Panc1 (cell line): ENCODE results near the gene ERN1. TPM values are rescaled to one million over a fixed set of nuclear protein-coding genes. Genes with fewer than 3 reads are reported as not detected.

Source experiments
- ATAC-seq: fragments of 200-7000 bp; cut with Tn5 transposase; 2 replicates; pipeline ENCODE4 v1.9.1; 2020; ENCODE audit warnings: mild to moderate bottlenecking, moderate library complexity
- BruUV-seq: library from RNA; stranded (reverse); fragments of 400-500 nt; replicated peaks from 2 replicates; lab custom pipeline; 2021; lab: Mats Ljungman, UMichigan
- CTCF ChIA-PET: fragments of 300-600 bp; sonication (Branson Sonifier 250); formaldehyde crosslinking; loops from one replicate; lab custom pipeline; 2022; ENCODE audit warnings: antibody characterized with exemption; lab: Charles Lee
- POLR2A ChIA-PET: fragments of 300-600 bp; sonication (Branson Sonifier 250); formaldehyde crosslinking; loops from one replicate; lab custom pipeline; 2022; ENCODE audit warnings: antibody characterized with exemption; lab: Charles Lee
- DNase-seq: peaks from one replicate; pipeline ENCODE4 v3.0.0-alpha.2; 2010; ENCODE audit warnings: low read depth, low spot score
- H3K27ac ChIP-seq: 2 replicates; pipeline ENCODE4 v1.5.1; 2011; ENCODE audit warnings: mild to moderate bottlenecking, low read length, inconsistent platforms
- H3K27me3 ChIP-seq: fragments of 200-500 bp; sonication (Bioruptor generic); 2 replicates; pipeline ENCODE4 v1.6.0; 2014; ENCODE audit warnings: low read length, inconsistent platforms; ENCODE audit not compliant: control insufficient read depth, insufficient read depth
- H3K36me3 ChIP-seq: fragments of 200-500 bp; sonication (Bioruptor generic); 2 replicates; pipeline ENCODE4 v1.5.1; 2014; ENCODE audit warnings: inconsistent platforms, mild to moderate bottlenecking, low read length, moderate library complexity; ENCODE audit not compliant: control insufficient read depth, insufficient read depth
- H3K4me1 ChIP-seq: 2 replicates; pipeline ENCODE4 v1.5.1; 2011; ENCODE audit warnings: inconsistent platforms, mild to moderate bottlenecking, low read length, moderate library complexity; ENCODE audit not compliant: control insufficient read depth, insufficient read depth
- H3K4me3 ChIP-seq, 2 experiments: 2 replicates each; pipeline ENCODE4 v1.5.1; 2011 to 2012; ENCODE audit warnings: low read depth in 2 of 2, low read length in 2 of 2, mild to moderate bottlenecking in 2 of 2, inconsistent platforms in 1 of 2, moderate library complexity in 1 of 2
- H3K9me3 ChIP-seq: fragments of 200-500 bp; sonication (Bioruptor generic); 2 replicates; pipeline ENCODE4 v1.5.1; 2014; ENCODE audit warnings: low read depth, mild to moderate bottlenecking, inconsistent platforms, low read length, moderate library complexity; ENCODE audit not compliant: control insufficient read depth, insufficient read depth
- CTCF ChIP-seq: fragments of 450-650 bp; IDR thresholded peaks from 2 replicates; pipeline ENCODE4 v1.5.1; 2017; ENCODE audit warnings: mild to moderate bottlenecking
- POLR2AphosphoS5 ChIP-seq: IDR thresholded peaks from 2 replicates; pipeline ENCODE4 v1.6.1; 2012; ENCODE audit warnings: mild to moderate bottlenecking, low read depth, low read length, moderate library complexity
- REST ChIP-seq, 2 experiments: IDR thresholded peaks; 2 replicates each; pipeline ENCODE4 v1.6.1; 2011 to 2012; ENCODE audit warnings: low read depth in 2 of 2, control low read depth in 1 of 2, low read length in 1 of 2, mild to moderate bottlenecking in 1 of 2, moderate library complexity in 1 of 2; ENCODE audit not compliant: insufficient read depth in 1 of 2
- SIN3A ChIP-seq: IDR thresholded peaks from 2 replicates; pipeline ENCODE4 v1.6.1; 2012; ENCODE audit warnings: low read depth, mild to moderate bottlenecking, low read length, moderate library complexity, borderline replicate concordance; ENCODE audit not compliant: insufficient read depth
- TCF7L2 ChIP-seq: IDR thresholded peaks from 2 replicates; pipeline ENCODE4 v1.6.1; 2011; ENCODE audit warnings: mild to moderate bottlenecking, low read depth, low read length, inconsistent platforms
- in situ Hi-C: cut with HindIII; loops from 2 replicates; pipeline ENCODE4 v1.10.0; 2016; ENCODE audit warnings: low sequenced_read_pairs, low pct_unique_long_range_greater_than_20kb
- intact Hi-C: fragments of 100-400 bp; cut with micrococcal nuclease; formaldehyde crosslinking; loops from one replicate; pipeline ENCODE4 v1.10.0; 2022; ENCODE audit not compliant: unreplicated experiment
- total RNA-seq: library from RNA; stranded (reverse); gene quantifications from one replicate; pipeline ENCODE4 v1.2.1, GENCODE V29; 2021; ENCODE audit not compliant: unreplicated experiment

The ERN1 gene
- total RNA-seq, 1 experiment from 2014 or later: 12.1 TPM

GRCh38 chr17:64041912-64042311 lies 88.0 kb downstream of the ERN1 start:
- no TSS peak for BruUV-seq

GRCh38 chr17:64040206-64040605 lies 89.7 kb downstream of the ERN1 start:
- in situ Hi-C loops: no loop called here
- Histone ChIP-seq H3K4me3 (no peak overlapping the region), H3K4me1 (no peaks in the 10 kb centered on the region), H3K36me3 (no peaks in the 10 kb centered on the region), H3K27me3 (no peaks in the 10 kb centered on the region), H3K9me3 (no peaks in the 10 kb centered on the region), H3K27ac (no peak overlapping the region)
- no peak for DNase-seq
- ChIA-PET CTCF (no interaction called here), POLR2A (no interaction called here)
- no TSS peak for BruUV-seq
- intact Hi-C loops: no loop called here
- ATAC-seq: no peak
- TF ChIP-seq SIN3A (no peak), REST (IDR thresholded peaks at IDR 0.05; ENCODE audit: insufficient read depth in 1 of 2, low read depth in 2 of 2, low read length in 1 of 2) (no peak), CTCF (no peak), TCF7L2 (no peak), POLR2AphosphoS5 (no peak)

More at GRCh38 chr17:64041912-64042311, 88.0 kb downstream of the ERN1 start:
- no peak for TF ChIP-seq TCF7L2
- TF ChIP-seq REST (IDR thresholded peaks at IDR 0.05; ENCODE audit: insufficient read depth in 1 of 2, low read depth in 2 of 2, low read length in 1 of 2): no peak
- TF ChIP-seq SIN3A: no peak
- no peak for TF ChIP-seq POLR2AphosphoS5
- TF ChIP-seq CTCF: no peak
- Histone ChIP-seq H3K9me3 (no peaks in the 10 kb centered on the region), H3K4me3 (no peak overlapping the region), H3K36me3 (no peaks in the 10 kb centered on the region), H3K27ac (no peak overlapping the region), H3K4me1 (no peaks in the 10 kb centered on the region), H3K27me3 (no peaks in the 10 kb centered on the region)
- in situ Hi-C loops (no loop called here), intact Hi-C loops (no loop called here)
- ATAC-seq (no peak), DNase-seq (no peak)
- ChIA-PET POLR2A (no interaction called here), CTCF (no interaction called here)
